Endothelial cell of umbilical vein (primary cell): Measurements from ENCODE around the gene NRXN3.

Experiments
- CTCF ChIP-seq, 2 donors: IDR thresholded peaks; 1 replicate in 1 of 2; 2 replicates in 1 of 2; pipeline ENCODE4 v1.5.1; 2011; ENCODE audit warnings: low read length in 2 of 2, mild to moderate bottlenecking in 2 of 2, moderate library complexity in 2 of 2, control low read depth in 1 of 2, inconsistent platforms in 1 of 2, low read depth in 1 of 2; ENCODE audit not compliant: insufficient read depth in 1 of 2; ENCODE audit errors: extremely low read depth in 1 of 2
- EZH2 ChIP-seq: IDR thresholded peaks from 2 replicates; pipeline ENCODE4 v1.6.1; 2012; ENCODE audit warnings: borderline replicate concordance, low read depth, mild to moderate bottlenecking, moderate library complexity, low read length, inconsistent platforms; ENCODE audit not compliant: severe bottlenecking
- FOS ChIP-seq: IDR thresholded peaks from 2 replicates; pipeline ENCODE4 v1.6.1; 2011; ENCODE audit warnings: mild to moderate bottlenecking, low read length, moderate library complexity, borderline replicate concordance; ENCODE audit not compliant: insufficient read depth
- GATA2 ChIP-seq: IDR thresholded peaks from 2 replicates; pipeline ENCODE4 v1.7.0; 2011; ENCODE audit warnings: low read depth, mild to moderate bottlenecking, moderate library complexity, mixed read lengths, low read length; ENCODE audit not compliant: insufficient read length, insufficient read depth
- MAX ChIP-seq: IDR thresholded peaks from 2 replicates; pipeline ENCODE4 v1.6.1; 2011; ENCODE audit not compliant: insufficient read depth, insufficient read length
- MYC ChIP-seq: IDR thresholded peaks from one replicate; pipeline ENCODE4 v1.6.1; 2011; ENCODE audit warnings: mild to moderate bottlenecking, low read depth, low read length
- POLR2A ChIP-seq: IDR thresholded peaks from 2 replicates; pipeline ENCODE4 v1.6.1; 2012; ENCODE audit warnings: low read depth, mild to moderate bottlenecking, control low read depth, low read length
- POLR2AphosphoS5 ChIP-seq: IDR thresholded peaks from 2 replicates; pipeline ENCODE4 v1.6.1; 2012; ENCODE audit warnings: low read depth, mild to moderate bottlenecking, control low read depth, low read length, moderate library complexity; ENCODE audit not compliant: insufficient read depth

GRCh38 chr14:79256380-79256779, 1086.2 kb downstream of the NRXN3 start:
- no peak for TF ChIP-seq CTCF (IDR thresholded peaks at IDR 0.05; ENCODE audit: extremely low read depth in 1 of 2, insufficient read depth in 1 of 2, low read depth in 1 of 2, low read length in 2 of 2)
- no peak for TF ChIP-seq EZH2
- TF ChIP-seq POLR2A = no peak
- no peak for TF ChIP-seq POLR2AphosphoS5
- TF ChIP-seq MAX = no peak
- TF ChIP-seq MYC = no peak
- no peak for TF ChIP-seq FOS
- no peak for TF ChIP-seq GATA2
